ENCODE measurements around the gene SLC5A6. TPM values are rescaled to one million over a fixed set of nuclear protein-coding genes. Genes with fewer than 3 reads are reported as not detected.

SLC5A6 gene
- total RNA-seq, 1 donor from 2014 or later = 36.8 TPM

GRCh38 chr2:27175330-27175729 is 36.7 kb downstream of the SLC5A6 start:
- DNase-seq (ENCODE audit: low read depth) = no peak

DNA sequence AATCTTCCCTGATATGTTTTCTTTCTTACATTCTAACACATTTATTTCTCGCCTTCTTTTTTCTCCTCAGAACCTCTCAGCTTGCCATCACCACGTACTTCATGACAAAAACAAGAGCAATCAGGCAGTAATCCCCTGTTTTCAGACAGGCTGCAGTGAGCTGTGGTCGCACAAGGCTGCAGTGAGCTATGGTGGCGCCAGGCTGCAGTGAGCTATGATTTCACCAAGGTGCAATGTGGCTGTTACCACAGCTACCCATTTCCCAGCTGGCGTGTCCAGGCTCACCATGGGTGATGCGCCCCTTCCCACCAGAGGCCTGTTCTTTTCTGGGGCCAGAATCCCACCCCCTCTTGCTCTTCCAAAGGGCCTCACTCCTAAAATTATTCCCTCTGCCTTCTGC is 37.4 kb downstream of the SLC5A6 start:
- no peak for DNase-seq (ENCODE audit: low read depth)

- no peak for DNase-seq (ENCODE audit: low read depth)
Measured at GRCh38 chr2:27171351-27171848, 40.7 kb downstream of the SLC5A6 start.

DNA sequence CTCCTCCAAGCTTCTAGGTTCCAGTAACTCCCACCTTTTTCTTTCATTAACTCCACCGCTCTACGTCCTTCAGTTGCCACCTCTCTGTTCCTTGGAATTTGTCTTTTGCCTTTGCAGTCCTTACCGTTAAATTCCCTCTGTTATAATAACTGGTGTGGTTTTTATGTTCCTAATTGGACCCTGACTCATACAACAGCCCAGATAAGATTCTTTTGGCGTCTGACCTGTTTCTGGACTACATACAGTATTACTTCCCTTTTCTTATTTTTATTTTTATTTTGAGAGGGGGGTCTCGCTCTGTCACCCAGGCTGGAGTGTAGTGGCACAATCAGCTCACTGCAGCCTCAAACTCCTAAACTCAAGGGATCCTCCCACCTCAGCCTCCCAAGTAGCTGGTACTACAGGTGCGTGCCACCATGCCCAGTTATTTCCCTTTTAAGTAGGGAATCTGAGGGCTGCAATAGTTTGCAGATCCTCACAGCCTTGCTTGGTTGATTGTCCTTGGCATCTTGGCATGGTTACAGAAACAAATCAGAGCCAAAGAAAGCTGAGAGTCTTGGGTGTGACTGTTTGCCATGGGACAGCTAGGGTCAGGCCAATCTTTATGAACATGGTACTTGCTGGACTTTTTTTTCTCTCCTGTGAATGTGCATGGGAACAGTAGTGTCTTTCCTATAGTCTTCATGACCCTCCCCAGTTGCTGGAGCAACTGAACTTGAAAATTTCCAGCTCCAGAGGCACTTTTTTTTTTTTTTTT is 41.3 kb downstream of the SLC5A6 start:
- peak; percentile 12 for DNase-seq (ENCODE audit: low read depth)

DNA sequence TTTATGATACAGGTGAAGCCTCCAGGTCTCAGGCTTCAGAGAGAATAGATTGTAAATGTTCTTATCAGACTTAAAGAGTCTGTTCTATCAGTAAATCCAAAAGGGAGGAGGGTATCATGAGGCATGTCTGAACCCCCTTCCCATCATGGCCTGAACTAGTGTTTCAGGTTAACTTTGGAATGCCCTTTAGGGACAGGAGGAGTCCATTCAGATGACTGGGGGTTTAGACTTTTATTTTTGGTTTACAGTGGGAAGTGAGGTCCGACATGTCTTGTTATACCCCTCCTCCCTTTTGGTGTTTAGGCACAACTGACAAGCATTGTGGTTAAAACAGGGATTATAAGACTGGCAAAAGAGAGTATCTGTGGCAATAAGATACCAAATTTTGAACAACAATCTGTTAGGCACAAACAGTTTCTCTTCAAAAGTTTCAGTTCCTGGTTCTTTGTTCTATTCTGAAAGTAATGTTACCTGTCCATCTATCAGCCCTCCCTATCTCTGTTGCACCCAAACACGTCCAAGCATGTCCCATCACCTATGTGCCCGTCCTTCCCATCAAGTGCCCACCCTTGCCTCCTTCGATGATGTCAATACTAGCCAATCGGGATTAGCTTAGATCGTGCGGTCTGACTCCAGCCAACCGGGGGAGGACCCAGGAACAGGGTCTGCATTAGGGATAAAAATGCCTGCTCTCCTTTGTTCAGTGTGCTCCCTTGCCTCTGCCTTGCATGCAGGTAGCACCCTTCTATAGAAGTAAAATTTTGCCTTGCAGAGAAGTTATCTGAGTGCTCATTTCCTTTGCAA is 46.9 kb downstream of the SLC5A6 start:
- DNase-seq (ENCODE audit: low read depth) = no peak

DNA sequence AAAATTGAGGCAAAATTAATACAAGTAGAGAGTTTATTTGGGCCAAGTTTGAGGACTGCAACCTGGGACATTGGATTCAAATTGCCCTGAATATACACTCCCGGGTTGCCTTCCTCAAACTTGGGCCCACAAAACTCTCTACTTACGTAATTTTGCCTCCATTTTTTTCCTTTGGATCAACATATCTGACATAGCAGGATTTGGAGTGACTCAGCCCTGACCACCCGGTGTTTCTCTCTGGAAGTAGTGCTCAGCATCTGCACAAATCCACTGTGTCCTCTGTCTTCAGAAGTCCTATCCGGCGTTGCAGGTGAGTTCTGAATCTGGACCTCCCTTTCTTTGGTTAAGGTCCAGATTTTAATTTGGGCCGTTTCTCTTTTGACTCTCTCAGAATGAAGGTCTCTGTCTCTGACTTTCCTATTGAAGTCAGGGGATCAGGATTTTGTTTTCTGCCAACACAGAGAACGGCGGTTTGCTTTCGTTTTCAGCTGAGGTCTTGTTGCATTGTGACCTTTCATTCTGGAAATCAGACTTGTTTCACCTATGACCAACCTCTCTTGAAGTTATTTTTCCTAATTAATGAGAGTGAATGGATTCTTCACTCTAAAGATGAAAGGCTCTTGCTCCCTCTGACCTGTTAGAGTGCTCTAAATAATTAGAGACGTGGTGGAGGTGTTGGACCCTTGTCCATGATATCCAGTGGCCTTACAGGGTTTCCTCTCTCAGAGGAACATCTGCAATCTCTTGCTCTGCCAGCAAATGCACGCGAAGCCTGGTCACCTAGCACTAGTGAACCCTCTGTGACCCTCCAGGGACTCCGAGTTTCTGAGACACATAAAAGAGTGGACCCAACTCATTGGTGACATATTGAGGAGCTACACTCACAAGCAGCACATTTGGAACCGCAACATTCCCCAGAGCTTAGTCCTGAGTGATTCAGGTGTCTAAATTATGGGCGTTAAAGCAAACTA is 49.6 kb downstream of the SLC5A6 start:
- DNase-seq (ENCODE audit: low read depth) = no peak

- DNase-seq (ENCODE audit: low read depth) = no peak
Measured at GRCh38 chr2:27160191-27160590, 51.9 kb downstream of the SLC5A6 start.

- no peak for DNase-seq (ENCODE audit: low read depth)
Measured at GRCh38 chr2:27159271-27159670, 52.8 kb downstream of the SLC5A6 start.

- no peak for DNase-seq (ENCODE audit: low read depth)
Measured at GRCh38 chr2:27158468-27158867, 53.6 kb downstream of the SLC5A6 start.

- no peak for DNase-seq (ENCODE audit: low read depth)
Measured at GRCh38 chr2:27155069-27155520, 57.0 kb downstream of the SLC5A6 start.

GRCh38 chr2:27154488-27154887 is 57.6 kb downstream of the SLC5A6 start:
- no peak for DNase-seq (ENCODE audit: low read depth)

DNA sequence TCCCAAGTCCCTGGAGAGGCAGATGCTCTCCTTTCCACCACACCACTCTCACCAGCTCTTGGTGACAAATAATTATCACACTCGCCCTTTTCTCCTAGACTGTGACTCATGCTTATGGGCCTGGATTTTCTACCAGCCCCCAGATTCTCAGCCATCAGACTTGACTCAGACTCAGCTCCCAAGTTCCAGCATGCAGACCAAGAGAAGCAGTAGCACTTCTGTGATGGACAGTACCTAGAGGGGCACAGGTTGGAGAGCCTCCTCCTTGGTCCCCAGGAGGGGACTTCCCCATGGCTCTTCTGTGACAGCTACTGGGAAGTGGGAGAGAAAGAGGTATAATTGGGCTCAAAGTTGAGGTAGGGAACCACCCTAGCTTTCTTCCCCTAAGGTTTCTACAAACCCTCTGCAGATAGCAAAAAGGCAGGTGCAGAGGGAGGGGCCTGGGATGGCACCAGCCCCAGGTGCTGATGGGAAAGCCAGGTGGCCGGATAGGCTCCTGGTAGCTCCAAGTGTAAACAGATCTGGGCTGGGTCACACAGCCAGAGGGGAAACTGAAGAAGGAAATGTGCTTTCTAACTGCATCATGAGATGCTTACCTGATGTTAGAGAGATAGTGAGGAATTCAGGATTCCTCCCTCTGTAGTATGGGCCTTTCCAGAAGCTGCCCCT is 59.1 kb downstream of the SLC5A6 start:
- DNase-seq (ENCODE audit: low read depth) = peak; percentile 22

DNA sequence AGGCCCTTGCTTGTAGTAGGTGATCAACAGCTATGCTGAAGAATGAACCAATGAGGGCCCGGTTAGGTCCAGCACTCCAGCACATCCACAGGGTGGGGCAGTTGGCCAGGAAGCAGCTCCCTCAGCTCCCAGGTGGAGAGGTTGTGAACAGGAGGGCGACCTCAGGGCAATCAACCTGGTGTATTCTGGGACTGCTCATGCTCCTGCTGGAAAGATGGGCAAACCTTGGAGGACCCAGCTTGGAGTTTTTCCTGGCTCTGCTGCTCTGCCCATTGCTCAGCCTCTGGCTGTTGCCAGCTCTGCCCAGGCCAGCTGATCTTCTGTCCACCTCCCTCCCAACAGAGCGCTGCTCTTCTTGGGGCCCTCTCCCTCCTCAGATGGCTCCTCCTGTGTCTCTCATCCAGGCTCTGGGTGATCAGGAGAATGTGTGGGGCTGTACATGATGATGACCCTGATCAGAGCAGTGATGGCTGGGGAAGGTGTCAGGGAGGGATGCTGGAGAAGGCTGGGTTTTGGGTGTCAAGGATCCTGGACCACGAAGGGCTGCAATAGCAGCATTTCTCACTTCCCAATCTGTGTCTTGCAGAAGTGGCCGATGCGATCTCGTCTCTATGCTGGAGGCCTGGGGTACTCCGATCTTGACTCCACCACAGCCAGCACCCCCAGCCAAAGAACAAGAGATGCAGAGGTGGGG is 59.8 kb downstream of the SLC5A6 start:
- no peak for DNase-seq (ENCODE audit: low read depth)

DNA sequence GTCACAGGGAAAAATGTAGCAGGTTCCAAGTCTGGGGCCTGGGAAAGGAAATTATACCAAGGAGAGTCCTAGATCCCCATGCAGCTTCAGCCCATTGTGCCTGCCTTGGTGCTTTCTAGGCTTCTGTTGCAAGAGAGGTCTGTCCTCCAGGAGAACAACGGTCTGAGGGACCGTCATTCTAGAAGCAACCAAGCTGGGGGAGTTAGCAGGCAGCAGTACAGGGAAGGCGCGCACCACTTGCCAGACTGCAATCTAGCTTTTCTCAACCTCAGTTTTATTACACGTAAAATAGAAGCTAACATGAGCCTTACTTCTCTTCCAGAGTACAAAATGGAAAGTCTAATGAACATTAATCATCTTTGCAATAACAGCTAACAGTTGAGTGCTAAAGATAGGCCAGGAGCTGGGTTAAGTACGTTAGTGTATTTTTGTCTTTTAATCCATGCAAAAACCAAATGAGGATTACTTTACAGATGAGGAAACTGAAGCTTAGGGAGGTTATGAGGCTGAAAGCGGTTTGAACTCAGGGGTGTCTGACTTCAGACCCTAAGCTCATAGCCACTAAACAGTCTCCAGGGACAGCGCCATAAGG is 61.3 kb downstream of the SLC5A6 start:
- DNase-seq (ENCODE audit: low read depth) = no peak

Other genes with a start within 250 kb of the SLC5A6 start
- gene MAPRE3, start 241.6 kb downstream of the SLC5A6 start, total RNA-seq = 1.6 and 6.5 TPM in 2 replicates
- 16.8 and 29.3 TPM in 2 replicates for gene TMEM214, start 179.3 kb downstream of the SLC5A6 start, total RNA-seq
- gene AGBL5, start 160.6 kb downstream of the SLC5A6 start, total RNA-seq = 23.6 and 35.0 TPM in 2 replicates
- gene OST4, start 140.6 kb downstream of the SLC5A6 start, total RNA-seq = 302 and 423 TPM in 2 replicates
- gene EMILIN1, start 133.7 kb downstream of the SLC5A6 start, total RNA-seq = 0.30 and 0.69 TPM in 2 replicates
- gene KHK, start 125.5 kb downstream of the SLC5A6 start, total RNA-seq = 1.1 and 3.0 TPM in 2 replicates
- gene CGREF1, start 93.1 kb downstream of the SLC5A6 start, total RNA-seq = 0.20 and 1.6 TPM in 2 replicates
- 0.10 TPM in 1 of 2 replicates, not detected in the other for gene ABHD1, start 88.5 kb downstream of the SLC5A6 start, total RNA-seq
- 37.5 and 53.0 TPM in 2 replicates for gene PREB, start 77.6 kb downstream of the SLC5A6 start, total RNA-seq
- gene PRR30, start 72.9 kb downstream of the SLC5A6 start, total RNA-seq = not detected in 2 replicates
- not detected in 2 replicates for gene TCF23, start 63.3 kb downstream of the SLC5A6 start, total RNA-seq
- 101 and 131 TPM in 2 replicates for gene ATRAID, start 227 bp downstream of the SLC5A6 start, total RNA-seq
- 23.4 and 53.5 TPM in 2 replicates for gene CAD, start 5.1 kb upstream of the SLC5A6 start, total RNA-seq
- 0.10 TPM in 1 of 2 replicates, not detected in the other for gene SLC30A3, start 50.8 kb upstream of the SLC5A6 start, total RNA-seq
- gene DNAJC5G, start 63.2 kb upstream of the SLC5A6 start, total RNA-seq = not detected in 2 replicates
- gene TRIM54, start 70.2 kb upstream of the SLC5A6 start, total RNA-seq = 0.17 TPM in 1 of 2 replicates, not detected in the other
- gene UCN, start 96.2 kb upstream of the SLC5A6 start, total RNA-seq = 0.70 TPM in 1 of 2 replicates, not detected in the other
- 30.0 and 42.6 TPM in 2 replicates for gene MPV17, start 110.8 kb upstream of the SLC5A6 start, total RNA-seq
- 32.1 and 40.2 TPM in 2 replicates for gene GTF3C2, start 144.5 kb upstream of the SLC5A6 start, total RNA-seq
- 26.9 and 27.8 TPM in 2 replicates for gene EIF2B4, start 158.1 kb upstream of the SLC5A6 start, total RNA-seq
- gene SNX17, start 158.3 kb upstream of the SLC5A6 start, total RNA-seq = 94.9 and 125 TPM in 2 replicates
- gene ZNF513, start 168.5 kb upstream of the SLC5A6 start, total RNA-seq = 9.2 and 11.3 TPM in 2 replicates
- gene PPM1G, start 197.3 kb upstream of the SLC5A6 start, total RNA-seq = 113 and 119 TPM in 2 replicates
- gene NRBP1, start 216.4 kb upstream of the SLC5A6 start, total RNA-seq = 117 and 126 TPM in 2 replicates
- 0.85 and 3.5 TPM in 2 replicates for gene KRTCAP3, start 230.1 kb upstream of the SLC5A6 start, total RNA-seq

Data from renal cortical epithelial cell (primary cell).